Subcutaneous adipose tissue (tissue), 4 donors: ENCODE results near the gene SLC13A4. TPM values are rescaled to one million over a fixed set of nuclear protein-coding genes. Genes with fewer than 3 reads are reported as not detected.

Source experiments
- CTCF ChIP-seq: fragments of 450-650 bp; IDR thresholded peaks from one replicate; pipeline ENCODE4 v1.5.1; 2016; ENCODE audit warnings: low read depth, mild to moderate bottlenecking, control low read depth, antibody characterized with exemption, moderate library complexity
- total RNA-seq, 4 donors: library from RNA; depleted of rRNA; stranded (reverse); fragments of >200 nt; gene quantifications; one replicate each; pipeline ENCODE4 v1.1.0, GENCODE V29; 2016

The SLC13A4 gene
- total RNA-seq, 4 donors from 2014 or later: 0.17 to 0.88 TPM; not detected in 2

- no peak for TF ChIP-seq CTCF
These were observed 30.5 kb upstream of the SLC13A4 start for GRCh38 chr7:135758531-135758932.

DNA sequence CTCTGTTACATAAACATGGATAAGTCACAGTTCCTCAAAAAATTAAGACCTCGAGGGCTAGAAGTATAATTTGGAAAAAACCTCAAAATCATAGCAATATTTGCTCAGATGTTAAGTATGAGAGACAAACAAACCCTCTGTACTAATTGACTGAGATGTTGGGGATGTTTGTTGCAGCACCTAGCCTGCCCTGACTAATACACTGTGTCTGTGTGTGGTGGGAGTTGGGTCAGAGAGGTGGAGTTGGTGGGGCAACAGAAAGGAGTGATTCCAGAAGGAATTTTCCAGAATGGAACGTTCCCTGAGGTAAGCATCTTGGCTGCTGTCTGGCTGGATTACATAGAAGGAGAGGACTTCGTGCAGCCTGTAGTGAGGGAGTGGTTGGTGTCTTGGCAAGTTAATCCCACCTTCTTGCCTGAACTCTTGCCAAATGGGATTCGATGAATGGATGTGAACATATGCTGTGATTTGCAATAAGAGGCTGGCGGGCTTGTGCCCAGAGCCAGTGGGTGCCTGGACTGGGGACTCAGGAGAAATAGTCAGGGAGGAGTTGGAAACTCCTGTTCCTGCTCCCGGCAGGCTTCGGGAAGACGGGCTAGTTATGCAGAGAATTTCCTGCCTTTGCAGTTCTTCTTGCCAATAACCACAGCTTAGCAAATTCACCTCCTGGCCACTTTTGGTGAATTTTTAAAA, 29.9 kb upstream of the SLC13A4 start:
- TF ChIP-seq CTCF: no peak

DNA sequence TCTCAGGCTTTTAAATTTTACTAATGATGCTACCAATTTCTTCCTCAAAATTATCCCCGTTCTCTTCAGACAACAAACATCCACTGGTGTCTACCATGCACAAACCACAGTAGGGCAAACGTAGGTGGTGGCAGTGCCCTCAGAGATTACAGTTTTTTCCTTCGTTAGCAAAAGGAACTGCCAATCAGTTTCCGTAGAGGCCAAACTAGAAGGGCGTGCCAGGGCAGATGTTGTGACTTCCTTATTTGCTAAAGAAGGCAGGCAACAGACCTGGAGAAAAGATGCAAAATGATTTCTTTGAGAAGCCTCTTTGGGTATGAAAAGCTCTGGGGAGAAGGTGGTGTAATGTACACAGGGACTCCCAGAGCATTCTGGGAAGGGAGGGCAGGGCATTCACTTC, 28.2 kb upstream of the SLC13A4 start:
- TF ChIP-seq CTCF: no peak

DNA sequence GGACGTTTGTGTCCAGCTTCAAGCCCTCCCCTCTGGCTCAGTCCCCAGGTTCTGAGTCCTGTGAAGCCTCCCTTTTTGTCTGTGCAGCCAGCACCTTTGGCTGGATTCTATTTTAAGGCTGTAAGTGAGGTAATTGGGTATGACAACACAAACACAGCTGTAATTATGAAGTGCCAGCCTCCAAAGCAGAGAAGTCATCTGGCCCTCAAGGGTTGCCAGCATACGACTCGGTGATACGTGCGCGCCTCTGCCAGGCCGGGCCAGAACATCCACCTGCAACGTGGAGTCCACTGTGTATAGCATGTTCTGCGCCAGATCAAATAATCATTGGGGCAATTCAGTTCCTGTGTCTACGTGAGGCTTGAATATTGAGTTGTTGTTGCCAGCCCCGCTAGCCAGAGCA, 27.4 kb upstream of the SLC13A4 start:
- no peak for TF ChIP-seq CTCF

GRCh38 chr7:135753616-135754413, 25.8 kb upstream of the SLC13A4 start:
- no peak for TF ChIP-seq CTCF

DNA sequence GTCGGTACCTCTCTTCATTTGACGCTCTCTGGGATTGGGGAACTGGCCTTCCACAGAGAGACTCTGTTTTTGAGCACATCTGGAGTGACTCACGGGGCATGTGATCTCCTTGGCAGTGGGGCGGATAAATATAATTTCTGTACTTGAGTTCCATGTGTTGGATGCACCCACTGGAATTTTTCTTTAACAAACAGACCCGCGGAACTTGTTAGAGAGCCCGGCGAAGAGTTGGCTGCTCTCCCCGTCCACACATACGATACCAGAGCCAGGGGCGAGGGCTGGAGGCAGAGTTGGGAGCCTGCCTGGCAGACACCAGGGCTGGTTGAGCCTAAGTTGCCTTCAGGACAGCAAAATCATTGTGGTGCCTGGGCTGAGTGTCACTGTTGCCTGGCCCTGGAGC, 20.8 kb upstream of the SLC13A4 start, which contains the start of gene FAM180A:
FAM180A (minus strand) TSS at position 44 of the 400 bp plus-strand sequence. CDS start 233 bp downstream, outside the sequence.
- TF ChIP-seq CTCF: no peak

GRCh38 chr7:135747366-135747765, 19.4 kb upstream of the SLC13A4 start:
- no peak for TF ChIP-seq CTCF
